Measurements from ENCODE around the gene FRMD4A. TPM values are rescaled to one million over a fixed set of nuclear protein-coding genes. Genes with fewer than 3 reads are reported as not detected.

The FRMD4A gene
- polyA plus RNA-seq, 1 of the 3 experiments (the other 2 are of a cell fraction): 37.7 TPM

GRCh38 chr10:13717936-13718772 lies 612.6 kb downstream of the FRMD4A start:
- Histone ChIP-seq H3K4me1 (ENCODE audit: control insufficient read depth in 1 of 2, insufficient read depth in 2 of 2, low read depth in 1 of 2, low read length in 1 of 2) (peaks cover 10 to 32% of the 10 kb centered on the region in 2 experiments), H3K9me3 (no peaks in the 10 kb centered on the region), H2AFZ (ENCODE audit: low read depth) (no peak overlapping the region), H4K20me1 (ENCODE audit: insufficient read depth) (no peaks in the 10 kb centered on the region), H3K79me2 (ENCODE audit: insufficient read depth) (0 out of 2 replicates have a peak, but pooled peaks cover 3% of the 10 kb centered on the region), H3K4me2 (peak overlapping the region; percentile 44; the same call in 1 of the 2 replicates), H3F3A (replicated peaks; ENCODE audit: insufficient read depth) (peaks cover 59% of the 10 kb centered on the region), H3K36me3 (replicated peaks in 1 of 2; ENCODE audit: control insufficient read depth in 1 of 2, insufficient read depth in 2 of 2, low read length in 1 of 2) (peaks cover 3 to 15% of the 10 kb centered on the region in 2 experiments), H3K9ac (peak overlapping the region; percentile 1; the same call in 1 of the 2 replicates), H3K9me2 (no peaks in the 10 kb centered on the region), H3K4me3 (ENCODE audit: low read depth in 2 of 2, low read length in 1 of 2) (no peak overlapping the region), H3K27ac (ENCODE audit: low read depth in 2 of 2, low read length in 1 of 2) (peak overlapping the region; percentile 76 to 96), H3K27me3 (ENCODE audit: insufficient read depth) (no peaks in the 10 kb centered on the region)
- POLR2A ChIA-PET: interaction anchor here (0.6 kb wide), 1 partner anchor 129 kb away, joined by 3 read pairs; no protein-coding TSS in a partner anchor
- 74% methylated on average over 22 of the region's 26 CpGs for WGBS (ENCODE audit: low lambda C conversion rate)
- TF ChIP-seq PBX3 (IDR thresholded peaks at IDR 0.05) (peak; percentile 72), EP300 (IDR thresholded peaks at IDR 0.05; ENCODE audit: borderline replicate concordance in 1 of 2, low read depth in 1 of 2, low read length in 1 of 2) (peak in 1 of 2 experiments; percentile 69; a peak in 1 of 4 replicates), RXRA (IDR thresholded peaks at IDR 0.05; ENCODE audit: borderline replicate concordance, low read depth) (peak; percentile 35; the same call in 1 of the 2 replicates), JUND (IDR thresholded peaks at IDR 0.05) (no peak), GATA2 (CRISPR knock-in tag; IDR thresholded peaks at IDR 0.05) (no peak), FOXJ3 (CRISPR knock-in tag; IDR thresholded peaks at IDR 0.05) (no peak), TCF12 (IDR thresholded peaks at IDR 0.05) (peak; percentile 82), RAD21 (IDR thresholded peaks at IDR 0.05; ENCODE audit: low read length) (no peak), TAF1 (IDR thresholded peaks at IDR 0.05; ENCODE audit: borderline replicate concordance, low read depth, low read length) (peak; percentile 32; the same call in 1 of the 2 replicates), TEAD4 (IDR thresholded peaks at IDR 0.05; ENCODE audit: borderline replicate concordance, insufficient read depth) (0 out of 2 replicates have a peak, but pooled peaks have one; percentile 19), FOXM1 (IDR thresholded peaks at IDR 0.05; ENCODE audit: low read depth) (no peak; the same call in 1 of the 2 replicates), POLR2AphosphoS5 (IDR thresholded peaks at IDR 0.05; ENCODE audit: low read depth, low read length) (peak; percentile 51), FOSL2 (IDR thresholded peaks at IDR 0.05; ENCODE audit: borderline replicate concordance, low read depth) (peak; percentile 2; the same call in 1 of the 2 replicates), NFIC (IDR thresholded peaks at IDR 0.05; ENCODE audit: borderline replicate concordance) (peak; percentile 89), USF2 (IDR thresholded peaks at IDR 0.05; ENCODE audit: borderline replicate concordance, low read depth, low read length) (no peak), SMC3 (IDR thresholded peaks at IDR 0.05; ENCODE audit: low read depth, low read length) (no peak)
- TF ChIP-seq, protein P1, sequence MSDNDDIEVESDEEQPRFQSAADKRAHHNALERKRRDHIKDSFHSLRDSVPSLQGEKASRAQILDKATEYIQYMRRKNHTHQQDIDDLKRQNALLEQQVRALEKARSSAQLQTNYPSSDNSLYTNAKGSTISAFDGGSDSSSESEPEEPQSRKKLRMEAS (IDR thresholded peaks at IDR 0.05; ENCODE audit: low read depth): peak; percentile 58; the same call in 1 of the 2 replicates
- DNase-seq: no peak
- CTCF ChIA-PET: interaction anchor here (0.6 to 1.2 kb wide), 2 partner anchors 58 to 60 kb away, joined by 3 read pairs; no protein-coding TSS in a partner anchor
